Subcutaneous adipose tissue (tissue), 4 donors: ENCODE data around the gene TPBG. TPM values are rescaled to one million over a fixed set of nuclear protein-coding genes. Genes with fewer than 3 reads are reported as not detected.

Experiments used
- CTCF ChIP-seq: fragments of 450-650 bp; IDR thresholded peaks from one replicate; pipeline ENCODE4 v1.5.1; 2016; ENCODE audit warnings: low read depth, mild to moderate bottlenecking, control low read depth, antibody characterized with exemption, moderate library complexity
- total RNA-seq, 4 donors: library from RNA; depleted of rRNA; stranded (reverse); fragments of >200 nt; gene quantifications; one replicate each; pipeline ENCODE4 v1.1.0, GENCODE V29; 2016

Gene TPBG
- total RNA-seq, 4 donors from 2014 or later = 8.7 to 13.5 (median 12.6) TPM

- no peak for TF ChIP-seq CTCF
Measured at GRCh38 chr6:82396964-82397751, 33.5 kb downstream of the TPBG start.

GRCh38 chr6:82397962-82398692 is 34.5 kb downstream of the TPBG start:
- no peak for TF ChIP-seq CTCF

GRCh38 chr6:82408952-82409431 is 45.4 kb downstream of the TPBG start:
- TF ChIP-seq CTCF = no peak

- no peak for TF ChIP-seq CTCF
Measured at GRCh38 chr6:82410151-82410648, 46.6 kb downstream of the TPBG start.

GRCh38 chr6:82413868-82414267 is 50.3 kb downstream of the TPBG start:
- TF ChIP-seq CTCF = no peak

- TF ChIP-seq CTCF = no peak
Measured at GRCh38 chr6:82415820-82416219, 52.2 kb downstream of the TPBG start.

GRCh38 chr6:82416346-82416745 is 52.7 kb downstream of the TPBG start:
- TF ChIP-seq CTCF = no peak
